NCI-H69 (cell line): ENCODE measurements around the gene PLK3.
A peak's percentile ranks its signal among the peaks of the same experiment; 100 is the strongest.
"Not testable (repeated sequence)": the region's sequence is repeated elsewhere in the genome, so short reads cannot be mapped to it uniquely, and the experiment has no call there.

Experiments used
- DNase-seq: peaks from one replicate; lab custom pipeline; 2025; lab: John Stamatoyannopoulos, UW

The PLK3 gene

DNA sequence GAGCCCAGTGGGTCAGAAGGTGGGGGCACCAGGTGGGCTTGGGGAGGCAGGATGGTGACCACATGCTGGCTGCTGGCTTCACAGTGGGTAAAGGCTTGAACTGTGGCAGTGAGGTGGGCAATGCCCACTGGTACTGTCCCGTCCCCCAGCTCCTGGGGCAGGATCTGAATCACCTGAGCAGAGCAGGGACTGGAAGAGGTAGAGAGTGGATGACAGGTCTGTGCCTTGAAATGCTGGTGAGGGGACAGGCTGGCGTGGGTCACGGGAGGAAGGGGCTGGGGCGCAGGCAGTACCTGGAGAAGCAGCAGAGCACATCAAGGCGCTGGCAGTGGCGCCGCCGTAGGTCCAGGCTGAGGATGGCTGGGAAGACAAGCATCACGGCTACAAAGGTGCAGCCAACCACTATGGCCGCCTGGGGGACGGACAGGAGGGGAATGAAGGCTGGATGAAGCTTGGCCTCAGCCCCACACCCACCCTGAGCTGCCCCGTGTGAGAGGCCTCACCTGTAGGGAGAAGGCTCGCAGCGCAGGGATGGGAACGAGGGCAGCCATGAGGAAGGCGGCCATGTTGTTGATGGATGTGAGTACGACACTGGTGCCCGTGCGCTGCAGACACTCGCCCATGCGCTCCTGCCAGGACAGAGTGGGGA lies 27.9 kb downstream of the PLK3 start:
- DNase-seq, result no peak

DNA sequence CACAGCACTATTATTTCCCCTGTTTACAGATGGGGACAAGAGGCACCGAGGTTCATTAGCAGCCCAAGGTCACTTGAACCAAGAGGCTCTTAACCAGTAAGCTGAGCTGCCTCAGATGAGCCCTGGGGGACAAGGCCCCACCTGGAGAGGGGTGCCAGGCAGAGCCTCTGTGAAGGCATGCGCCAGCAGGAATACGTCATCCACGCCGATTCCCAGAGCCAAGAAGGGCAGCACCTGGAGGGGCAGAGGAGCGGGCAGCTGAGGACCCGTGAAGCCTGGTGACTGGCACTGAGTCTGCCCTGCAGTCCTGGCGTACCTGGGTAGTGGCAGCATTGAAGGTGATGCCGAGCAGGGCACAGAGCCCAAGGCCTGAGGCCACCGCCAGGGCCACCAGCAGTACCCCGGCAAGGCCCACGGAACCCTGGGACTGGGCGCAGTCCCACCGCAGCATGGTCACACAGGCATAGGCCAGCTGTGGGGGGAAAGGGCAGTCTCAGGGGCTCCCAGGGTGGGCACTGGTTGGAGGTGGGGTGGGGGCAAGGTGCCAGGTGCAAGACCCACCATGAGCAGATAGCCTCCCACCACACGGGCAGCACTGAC lies 28.8 kb downstream of the PLK3 start:
- no peak for DNase-seq

DNA sequence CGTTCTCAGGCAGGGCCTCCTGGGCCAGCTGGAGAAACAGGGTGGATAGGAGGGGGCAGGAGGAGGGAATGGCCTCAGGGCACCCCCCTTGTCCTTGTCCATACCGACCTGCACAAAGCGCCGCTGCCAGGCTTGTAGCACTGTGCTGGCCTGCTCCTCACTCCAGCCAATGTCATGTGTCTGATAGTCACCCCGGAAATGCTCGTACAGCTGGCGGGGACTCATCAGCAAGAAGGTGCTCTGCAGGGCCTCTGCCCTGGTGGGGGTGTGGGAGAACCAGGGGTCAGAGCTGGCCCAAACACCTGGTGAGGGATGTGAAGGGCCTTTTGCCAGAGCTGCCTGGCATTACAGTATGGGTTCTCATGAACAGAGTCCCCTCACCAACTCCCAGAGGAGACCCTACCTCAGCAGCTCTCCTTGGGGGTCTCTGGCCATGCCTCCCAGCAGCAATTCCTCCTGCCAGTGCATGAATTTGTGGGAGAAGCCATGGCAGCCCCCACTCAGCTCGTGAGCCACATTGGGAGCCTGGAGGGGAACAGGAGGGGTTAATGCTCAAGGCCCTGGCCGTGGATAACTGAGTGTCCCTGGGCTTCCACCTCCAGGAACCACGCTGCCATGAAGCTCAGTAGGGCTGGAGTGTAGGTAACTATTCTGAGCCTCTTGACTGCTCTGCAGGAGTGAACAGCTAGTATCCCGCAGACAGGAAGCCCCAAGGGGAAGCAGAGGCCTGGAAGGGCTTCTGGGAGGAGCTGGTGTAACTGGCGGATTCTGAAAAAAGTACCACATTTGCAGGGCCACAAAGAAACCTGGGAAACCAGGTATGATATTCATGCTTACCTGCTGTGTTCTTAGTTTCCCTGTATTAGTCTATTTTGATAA lies 29.6 kb downstream of the PLK3 start:
- DNase-seq, result no peak

DNA sequence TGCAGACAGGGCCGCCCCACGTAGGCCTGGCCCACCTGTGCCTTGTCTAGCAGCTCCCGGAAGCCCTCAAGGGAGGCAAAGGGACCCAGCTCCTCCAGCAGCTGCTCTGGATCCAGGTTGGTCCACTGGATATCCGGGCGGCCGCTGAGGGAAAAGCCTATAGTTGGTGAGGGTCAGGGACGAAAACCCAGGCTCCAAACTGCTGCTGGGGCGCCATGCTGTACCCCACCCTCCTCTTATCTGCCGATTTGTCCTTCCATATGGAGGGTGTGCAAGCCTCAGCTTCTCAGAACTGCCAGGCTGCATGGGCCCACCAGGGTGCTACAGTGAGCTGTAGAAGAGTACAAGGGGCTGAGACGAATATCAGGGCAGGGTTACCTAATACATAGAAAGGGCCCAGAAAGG lies 30.7 kb downstream of the PLK3 start:
- peak; percentile 4 for DNase-seq

DNA sequence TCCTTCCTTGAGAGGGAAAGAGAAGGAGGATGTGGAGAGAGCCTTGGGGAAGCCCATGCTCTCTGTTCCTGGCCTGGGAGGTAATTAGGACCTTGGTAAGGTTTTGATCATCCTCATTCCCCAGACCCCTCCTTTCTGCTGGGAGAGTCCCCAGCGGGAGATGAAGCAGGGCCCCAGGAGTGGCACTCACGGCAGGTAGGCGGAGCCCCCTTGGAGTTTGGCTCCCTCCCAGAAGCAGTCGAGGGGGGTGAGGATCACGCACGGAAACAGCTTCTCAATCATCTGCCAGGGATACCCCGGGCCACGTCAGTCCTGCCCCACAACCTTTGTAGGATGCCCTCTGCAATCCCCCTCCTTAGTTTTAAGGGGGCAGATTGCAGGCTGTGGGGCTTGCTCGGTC lies 31.3 kb downstream of the PLK3 start:
- peak; percentile 31 for DNase-seq

DNA sequence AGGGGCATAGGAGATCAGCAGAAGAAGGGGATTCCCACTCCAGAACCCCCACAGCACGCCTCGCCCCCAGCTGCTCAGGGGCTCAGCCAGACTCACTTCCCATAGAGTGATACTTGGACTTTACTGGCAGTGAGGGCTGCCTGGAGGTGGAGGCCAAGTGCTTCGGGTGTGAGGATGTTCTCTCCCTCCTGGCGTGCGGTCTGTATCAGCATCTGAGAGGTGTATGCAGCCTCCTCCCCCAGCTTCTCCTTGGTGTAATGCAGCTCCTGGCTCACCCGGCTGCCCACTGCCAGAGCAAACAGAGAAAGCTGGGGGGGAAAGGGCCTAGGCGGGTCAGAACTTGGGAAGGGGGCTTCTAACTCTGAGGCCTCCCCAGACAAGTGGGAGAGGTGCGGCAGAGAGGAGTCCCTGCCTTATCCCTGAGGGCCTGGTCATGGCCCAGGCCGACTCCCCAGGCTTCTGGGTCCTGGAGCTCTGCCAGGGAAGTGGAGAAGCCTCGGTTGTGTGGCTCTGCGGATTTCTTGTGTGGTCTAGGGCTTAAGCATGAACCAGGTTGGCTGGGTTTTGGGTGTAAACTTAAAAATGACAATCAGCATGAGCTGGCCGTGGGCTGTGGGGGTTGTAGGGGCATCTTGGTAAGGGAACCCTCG lies 32.0 kb downstream of the PLK3 start:
- DNase-seq, result peak; percentile 2

DNA sequence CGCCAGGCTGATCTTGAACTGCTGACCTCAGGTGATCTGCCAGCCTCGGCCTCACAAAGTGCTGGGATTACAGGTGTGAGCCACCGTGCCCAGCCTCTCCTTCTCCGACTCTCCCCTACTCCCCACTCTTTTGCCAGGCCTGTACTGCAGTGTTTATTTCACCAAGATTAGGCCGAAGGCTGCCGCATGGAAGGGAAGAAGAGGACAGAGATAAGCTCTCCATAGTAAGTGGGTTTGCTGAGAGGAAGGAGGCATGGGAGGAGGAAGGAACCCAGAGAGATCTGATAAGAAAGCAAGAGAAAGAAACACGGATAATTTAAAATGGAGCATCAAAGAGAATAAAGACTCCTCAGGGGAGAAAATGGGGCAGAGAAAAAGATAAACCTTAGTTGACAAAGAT lies 34.2 kb downstream of the PLK3 start:
- DNase-seq, result no peak

DNA sequence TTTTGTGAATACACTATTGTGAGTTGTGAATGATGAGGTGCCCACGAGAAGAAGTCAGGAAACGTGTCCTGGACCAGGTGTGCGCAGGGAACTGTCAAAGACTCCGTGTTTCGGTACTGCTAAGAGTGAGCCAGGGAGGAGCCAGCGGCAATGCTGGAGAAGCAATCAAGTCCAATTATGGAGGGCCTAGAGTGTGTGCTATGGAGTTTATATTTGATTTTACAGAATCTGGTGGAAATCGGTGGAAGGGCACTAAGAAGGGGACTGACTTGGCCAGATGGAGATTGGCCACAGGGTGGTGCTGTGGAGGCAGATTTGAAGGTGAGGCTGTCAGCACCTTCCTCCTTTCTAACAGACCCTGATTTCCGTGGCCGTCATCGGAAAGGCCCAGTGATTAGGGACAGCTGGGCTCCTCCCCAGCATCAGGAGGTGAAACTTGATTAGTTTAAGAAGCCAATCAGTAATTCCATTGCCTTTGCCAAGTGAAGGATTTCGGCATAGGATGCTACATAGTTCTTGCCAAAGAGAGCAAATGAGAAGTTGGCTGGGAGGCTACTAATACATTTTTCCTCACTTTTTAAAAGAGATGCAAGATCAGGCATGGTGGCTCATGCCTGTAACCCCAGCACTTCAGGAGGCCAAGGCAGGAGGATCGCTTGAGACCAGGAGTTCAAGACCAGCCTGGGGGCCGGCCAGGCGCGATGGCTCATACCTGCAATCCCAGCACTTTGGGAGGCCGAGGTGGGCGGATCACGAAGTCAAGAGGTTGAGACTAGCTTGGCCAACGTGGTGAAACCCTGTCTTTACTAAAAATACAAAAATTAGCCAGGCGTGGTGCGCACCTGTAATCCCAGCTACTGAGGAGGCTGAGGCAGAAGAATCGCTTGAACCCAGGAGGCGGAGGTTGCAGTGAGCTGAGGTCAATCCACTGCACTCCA lies 35.8 kb downstream of the PLK3 start:
- peak; percentile 71 for DNase-seq

DNA sequence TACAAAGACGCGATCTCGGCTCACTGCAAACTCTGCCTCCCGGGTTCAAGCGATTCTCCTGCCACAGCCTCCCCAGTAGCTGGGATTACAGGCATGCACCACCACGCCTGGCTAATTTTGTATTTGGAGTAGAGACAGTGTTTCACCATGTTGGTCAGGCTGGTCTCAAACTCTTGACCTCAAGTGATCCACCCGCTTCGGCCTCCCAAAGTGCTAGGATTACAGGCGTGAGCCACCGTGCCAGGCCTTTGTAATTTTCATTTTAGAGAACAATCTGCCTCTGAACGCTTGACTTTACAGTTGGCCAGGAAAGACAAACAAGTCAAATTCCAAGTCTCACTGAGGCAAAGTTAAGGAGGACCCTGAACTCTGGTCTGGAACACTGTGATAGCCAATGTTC lies 38.1 kb downstream of the PLK3 start:
- DNase-seq, result not testable (repeated sequence)

DNA sequence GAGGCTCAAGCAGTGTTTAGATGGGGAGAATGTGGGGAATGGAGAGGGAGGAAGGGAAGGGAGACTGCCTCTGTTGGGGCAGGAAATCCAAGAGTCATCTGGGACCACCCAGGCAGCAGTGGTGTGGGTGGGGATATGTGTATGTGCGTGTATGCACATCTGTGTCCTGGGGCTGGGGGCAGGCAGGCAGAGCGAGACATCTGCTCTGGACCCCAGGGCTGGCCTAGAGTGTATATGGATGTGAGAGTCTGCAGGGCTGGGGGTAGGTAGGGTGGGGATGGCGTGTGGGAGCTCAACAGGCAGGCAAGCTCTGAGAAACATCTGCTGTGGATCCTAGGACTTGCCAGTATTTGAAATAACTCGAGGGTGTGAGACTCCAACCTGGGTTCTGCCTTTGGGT lies 39.4 kb downstream of the PLK3 start:
- DNase-seq, result no peak

DNA sequence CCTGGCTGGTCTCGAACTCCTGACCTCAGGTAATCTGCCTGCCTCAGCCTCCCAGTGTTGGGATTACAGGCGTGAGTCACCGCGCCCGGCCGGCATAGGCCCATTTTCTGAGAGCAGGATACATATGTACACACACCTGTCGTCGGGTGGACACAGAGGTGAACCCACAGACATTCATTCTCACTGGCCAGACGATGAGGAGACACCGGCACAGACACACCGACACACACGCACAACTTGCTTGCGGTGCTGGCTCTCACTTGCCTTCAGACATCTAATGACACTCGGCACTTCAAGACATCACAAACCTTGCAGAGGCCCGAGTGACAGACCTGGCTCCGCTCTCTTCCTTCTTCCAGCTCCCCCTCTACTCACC lies 42.3 kb downstream of the PLK3 start:
- DNase-seq, result peak; percentile 34

DNA sequence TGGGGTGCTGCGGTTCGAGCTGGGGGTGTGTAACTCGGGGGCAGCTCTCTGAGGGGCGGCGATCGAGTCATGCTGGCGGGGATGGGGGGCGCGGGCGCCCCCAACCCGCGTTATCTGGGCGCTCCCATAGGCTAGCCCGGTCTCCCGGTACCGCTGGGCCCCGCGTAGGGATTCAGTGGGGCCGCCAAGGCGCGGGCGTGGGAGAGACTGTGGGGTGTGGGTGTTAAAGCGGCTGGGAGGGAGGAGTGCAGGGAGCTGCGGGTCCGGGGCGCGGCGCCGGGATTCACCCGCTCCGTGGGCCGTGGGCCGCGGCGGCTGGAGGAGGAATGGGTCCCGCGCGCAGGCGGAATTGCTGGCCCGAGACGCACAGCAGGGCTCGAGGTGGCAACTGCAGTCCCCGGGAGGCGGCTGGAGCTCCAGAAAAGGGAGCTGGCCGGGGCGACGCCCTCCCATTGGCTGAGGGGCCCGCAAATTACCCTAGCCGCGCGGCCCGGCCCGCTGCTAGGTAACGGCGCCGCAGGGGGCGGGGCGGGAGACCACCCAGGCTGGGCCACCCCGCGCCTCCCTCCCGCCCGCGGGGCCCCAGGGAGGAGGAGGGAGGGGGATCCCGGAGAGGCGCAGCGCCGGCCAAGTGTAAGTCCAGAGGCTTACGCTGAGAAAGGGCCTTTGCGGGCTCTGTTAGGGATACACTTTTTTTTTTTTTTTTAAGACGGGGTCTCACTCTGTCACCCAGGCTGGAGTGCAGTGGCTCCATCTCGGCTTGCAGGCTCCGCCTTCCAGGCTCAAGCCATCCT lies 42.9 kb downstream of the PLK3 start, which contains the start of gene PTCH2:
TSS of gene PTCH2 (minus strand) at position 392 of the 794 bp plus-strand sequence. CDS start at position 71, 321 bp downstream.
- DNase-seq, result peak; percentile 89

DNA sequence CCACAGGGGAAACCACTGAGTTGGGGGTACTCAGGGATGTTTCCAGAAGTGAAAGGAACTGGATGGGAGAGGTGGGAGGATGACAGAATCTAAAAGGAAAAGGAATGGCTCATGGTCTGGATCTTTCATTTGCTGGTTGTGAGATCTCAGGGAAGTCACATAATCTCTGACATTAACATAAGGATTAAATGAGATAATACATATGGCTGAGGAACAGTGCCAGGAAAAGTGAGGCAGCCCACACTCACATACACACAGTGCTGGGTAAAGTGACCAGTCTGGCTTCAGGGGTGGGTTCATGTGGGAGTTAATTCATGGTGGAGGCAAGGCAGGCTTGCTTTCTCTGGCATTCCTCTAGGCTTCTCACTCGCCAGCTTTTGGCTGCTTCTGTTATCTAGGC lies 46.8 kb downstream of the PLK3 start:
- no peak for DNase-seq

DNA sequence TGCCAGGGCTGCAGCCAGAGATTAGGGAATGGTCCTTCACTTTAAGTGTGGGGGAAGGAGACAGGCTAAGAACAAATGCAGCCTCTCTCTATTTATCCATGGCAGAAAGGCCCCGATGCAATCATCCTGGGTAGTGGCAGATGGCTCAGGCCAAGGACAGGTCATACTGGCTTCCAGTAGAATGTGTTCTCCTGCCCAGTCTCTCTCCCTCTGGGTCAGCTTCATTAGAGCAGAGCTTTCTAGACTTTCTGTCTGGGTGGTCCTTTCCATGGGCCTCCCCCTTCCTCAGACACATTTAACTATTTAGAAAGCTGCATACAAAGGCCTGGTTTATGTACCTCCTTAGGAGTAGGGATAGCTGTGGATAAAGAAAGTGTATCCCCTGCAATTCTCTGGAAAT lies 47.7 kb downstream of the PLK3 start:
- DNase-seq, result no peak

DNA sequence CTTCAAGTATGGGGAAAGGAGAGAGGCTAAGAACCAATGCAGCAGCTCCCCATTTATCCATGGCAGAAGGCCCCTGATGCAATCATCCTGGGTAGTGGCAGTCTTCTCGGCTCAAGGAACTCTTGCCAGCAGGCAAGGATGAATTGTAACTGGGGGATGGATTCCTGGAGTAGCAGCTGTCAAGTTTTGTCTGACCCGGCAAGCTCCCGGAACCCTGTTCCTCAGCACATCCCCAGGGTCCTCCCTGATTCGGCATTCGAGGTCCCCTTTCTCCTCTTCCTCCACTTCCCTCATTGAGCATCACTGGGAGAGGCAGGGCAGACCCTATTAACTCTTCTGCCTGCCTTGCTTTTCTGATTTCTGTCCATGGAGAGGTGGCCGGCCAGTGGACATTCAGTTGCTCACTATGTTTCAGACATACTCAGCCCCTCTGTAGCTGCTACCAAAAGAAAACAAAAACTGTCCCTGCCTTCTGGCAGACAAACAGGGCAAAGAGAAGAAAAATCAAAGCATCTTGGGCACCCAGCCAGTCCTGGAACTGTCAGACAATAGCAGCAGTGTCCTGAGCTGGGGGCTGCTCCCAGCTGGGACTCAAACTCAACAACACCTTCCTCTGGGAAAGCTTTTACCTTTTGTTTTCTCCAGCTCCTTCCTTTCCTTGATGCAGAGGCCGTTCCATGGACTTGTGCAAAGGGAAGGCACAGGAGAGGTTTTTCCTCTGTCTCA lies 48.4 kb downstream of the PLK3 start:
- no peak for DNase-seq

DNA sequence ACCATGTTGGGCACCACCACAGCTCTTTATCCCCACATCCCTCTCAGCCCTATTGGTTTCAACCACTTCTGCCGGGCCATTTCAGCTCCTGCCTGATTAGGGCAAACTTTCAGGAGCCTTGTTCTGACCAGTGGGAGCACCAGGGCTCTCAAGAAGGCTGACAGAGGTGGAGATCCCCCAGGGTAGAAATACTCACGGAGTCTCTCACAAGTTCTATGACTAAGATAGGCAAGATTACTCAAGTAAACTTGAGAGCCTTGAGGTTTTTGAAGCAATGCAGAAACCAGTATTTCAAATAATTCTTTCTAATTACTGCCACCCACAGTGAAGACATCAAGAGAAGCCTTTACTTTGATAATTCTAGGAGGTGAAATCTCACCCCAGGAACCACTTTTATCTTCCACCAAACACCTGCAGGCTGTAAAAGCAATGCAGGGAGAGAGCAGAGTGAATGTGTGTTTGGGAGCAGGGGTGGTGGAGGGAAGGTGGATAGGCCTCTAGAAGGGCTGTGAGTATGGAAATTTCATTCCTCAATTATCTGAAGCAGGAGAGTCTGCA lies 49.5 kb downstream of the PLK3 start:
- DNase-seq, result no peak

DNA sequence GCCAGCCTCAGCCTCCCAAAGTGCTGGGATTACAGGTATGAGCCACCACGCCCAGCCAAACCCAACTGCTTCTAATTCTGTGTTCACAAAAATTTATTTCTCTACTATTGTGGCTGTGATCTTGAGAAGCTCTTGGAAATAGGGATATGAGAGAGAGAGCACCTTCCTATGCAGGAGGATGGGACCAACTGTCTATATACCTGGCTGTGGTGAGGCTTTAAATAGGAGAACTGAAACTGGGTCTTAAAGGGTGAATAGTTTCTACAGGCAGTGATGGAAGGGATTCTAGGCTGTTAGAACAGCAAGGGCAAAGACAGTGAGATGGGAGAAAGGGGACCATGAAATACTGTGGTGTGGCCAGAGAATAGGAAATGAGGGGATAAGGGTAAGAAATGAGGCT lies 51.1 kb downstream of the PLK3 start:
- DNase-seq, result no peak

DNA sequence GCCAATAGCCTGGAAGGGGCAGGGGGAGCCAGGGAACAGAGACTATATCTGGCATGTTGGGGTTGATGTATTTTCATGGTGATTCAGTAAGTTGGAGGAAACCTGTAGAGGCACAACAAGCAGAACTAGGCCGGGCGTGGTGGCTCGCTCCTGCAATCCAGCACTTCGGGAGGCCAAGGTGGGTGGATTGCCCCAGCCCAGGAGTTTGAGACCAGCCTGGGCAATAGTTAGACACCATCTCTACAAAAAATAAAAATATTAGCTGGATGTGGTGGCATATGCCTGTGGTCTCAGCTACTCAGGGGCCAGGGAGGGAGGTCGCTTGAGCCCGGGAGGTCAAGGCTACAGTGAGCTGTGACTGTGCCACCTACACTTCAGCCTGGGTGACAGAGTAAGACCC lies 53.0 kb downstream of the PLK3 start:
- no peak for DNase-seq

DNA sequence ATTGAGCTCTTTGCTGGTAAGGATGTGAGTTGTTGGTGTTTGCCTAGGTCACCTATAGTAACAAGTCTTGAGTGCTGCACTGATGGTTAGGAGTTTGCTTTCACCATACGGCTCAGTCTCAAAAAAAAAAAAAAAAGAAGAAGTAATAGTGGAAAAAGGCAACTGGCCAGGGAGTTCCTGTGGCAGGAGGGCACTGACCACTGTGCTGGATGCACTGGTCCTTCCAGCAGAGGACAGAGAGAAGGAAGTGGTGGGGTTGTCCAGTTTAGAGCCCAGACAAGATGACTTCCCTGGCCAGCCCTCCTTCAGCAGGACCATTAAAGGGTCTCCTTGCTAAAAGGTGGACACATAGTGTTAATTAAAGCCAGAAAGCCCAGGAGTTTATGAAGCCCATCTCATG lies 54.8 kb downstream of the PLK3 start:
- no peak for DNase-seq
